GM21576 (cell line): ENCODE measurements around the gene TBC1D3E.
"Not testable (repeated sequence)": the region's sequence is repeated elsewhere in the genome, so short reads cannot be mapped to it uniquely, and the experiment has no call there.

Source experiments
- ATAC-seq: cut with Tn5 transposase; IDR thresholded peaks from one replicate; pipeline ENCODE4 v1.9.1; 2021; ENCODE audit warnings: mild to moderate bottlenecking, moderate library complexity; ENCODE audit not compliant: unreplicated experiment

Gene TBC1D3E

DNA sequence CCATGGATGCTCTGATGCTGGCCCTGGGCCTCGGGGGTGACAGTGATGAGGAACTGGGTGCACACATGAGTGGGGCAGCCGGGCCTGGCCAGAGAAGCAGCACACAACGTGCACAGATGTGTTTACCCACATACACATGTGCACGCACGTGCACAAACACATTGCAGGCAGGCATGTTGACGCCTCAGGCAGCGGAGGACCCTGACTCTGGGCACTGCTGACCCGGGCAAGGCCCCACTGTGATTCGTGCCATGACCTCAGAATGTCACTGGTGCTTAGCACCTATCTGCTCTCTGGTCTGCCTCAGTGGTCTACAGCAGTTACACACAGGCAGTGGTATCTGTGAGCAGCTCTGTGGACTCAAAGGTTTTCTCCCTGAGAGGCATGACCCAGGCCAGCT, at the start of gene TBC1D3E:
TBC1D3E (plus strand) TSS at position 301 of the 400 bp plus-strand sequence. CDS start 1,545 bp downstream, outside the sequence.
- ATAC-seq, result not testable (repeated sequence)

DNA sequence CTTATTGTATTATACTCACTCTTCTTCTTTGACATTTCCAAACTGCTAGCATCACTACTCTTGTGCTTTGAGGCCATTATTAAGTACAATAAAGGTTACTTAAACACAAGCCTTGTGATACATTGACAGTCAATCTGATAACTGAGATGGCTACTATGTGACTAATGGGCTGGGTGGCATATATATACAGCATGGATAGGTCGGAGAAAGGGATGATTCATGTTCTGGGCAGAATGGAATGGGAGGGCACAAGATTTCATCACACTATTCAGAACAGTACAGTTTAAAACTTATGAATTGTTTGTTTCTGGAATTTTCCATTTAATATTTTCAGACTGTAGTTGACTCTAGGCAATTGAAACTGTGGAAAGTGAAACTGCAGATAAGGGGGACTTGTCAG, 40.4 kb upstream of the TBC1D3E start:
- ATAC-seq, result not testable (repeated sequence)

DNA sequence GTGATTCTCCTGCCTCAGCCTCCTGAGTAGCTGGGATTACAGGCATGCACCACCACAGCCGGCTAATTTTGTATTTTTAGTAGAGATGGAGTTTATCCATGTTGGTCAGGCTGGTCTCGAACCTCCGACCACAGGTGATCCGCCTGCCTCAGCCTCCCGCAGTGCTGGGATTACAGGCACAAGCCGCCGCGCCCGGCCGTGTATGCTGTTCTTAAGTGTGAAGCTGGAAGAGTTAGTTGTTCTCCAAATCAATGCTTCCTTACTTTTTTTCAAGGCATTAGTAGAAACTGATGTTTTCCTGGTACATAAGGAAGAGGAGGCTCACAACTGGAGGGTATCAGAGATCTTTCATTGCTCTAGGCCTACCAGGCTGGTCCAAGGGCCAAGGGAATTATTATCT, 39.6 kb upstream of the TBC1D3E start:
- ATAC-seq, result not testable (repeated sequence)

DNA sequence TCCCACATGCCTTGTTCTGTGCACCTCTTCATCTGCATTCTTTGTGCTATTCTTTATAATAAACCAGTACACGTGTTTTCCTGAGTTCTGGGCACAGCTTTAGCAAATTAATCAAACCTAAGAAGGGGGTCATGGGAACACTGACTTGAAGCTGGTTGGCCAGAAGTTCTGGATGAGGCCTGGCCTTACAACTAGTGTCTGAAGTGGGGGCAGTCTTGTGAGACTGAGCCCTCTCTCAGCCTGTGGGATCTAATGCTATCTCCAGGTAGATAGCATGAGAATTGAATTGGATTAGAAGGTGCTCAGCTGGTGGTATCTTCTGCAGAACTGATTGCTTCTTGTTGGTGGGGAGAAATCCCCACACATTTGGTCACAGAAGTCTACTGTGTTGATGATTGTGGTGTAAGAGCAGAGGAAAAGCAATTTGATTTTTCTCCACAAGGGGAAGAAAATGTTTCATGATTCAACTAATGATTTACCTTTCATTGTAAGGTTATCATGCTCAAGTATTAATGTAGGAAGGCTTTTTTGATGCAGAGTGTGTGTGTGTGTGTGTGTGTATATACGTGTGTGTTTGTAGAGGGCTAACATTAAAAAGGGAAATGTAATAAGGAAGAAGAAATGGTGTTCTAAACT, 33.6 kb upstream of the TBC1D3E start:
- ATAC-seq, result not testable (repeated sequence)

DNA sequence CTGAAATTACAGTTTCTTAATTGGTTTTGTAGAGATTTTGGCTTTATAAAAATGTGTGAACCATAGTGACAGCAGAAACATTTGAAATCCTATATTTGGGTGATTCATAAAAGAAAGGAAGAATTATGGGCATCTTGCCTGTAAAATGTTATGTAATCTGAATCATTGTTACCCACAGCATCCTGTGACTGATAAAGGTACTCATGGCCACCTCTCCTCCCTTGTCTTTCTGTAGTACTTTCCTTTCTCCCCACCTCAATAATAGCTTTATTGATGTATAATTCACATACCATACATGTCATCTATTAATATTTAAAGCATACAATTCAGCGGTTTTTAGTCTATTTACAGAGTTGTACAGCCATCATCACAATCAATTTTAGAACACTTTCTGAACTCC, 28.5 kb upstream of the TBC1D3E start:
- not testable (repeated sequence) for ATAC-seq

DNA sequence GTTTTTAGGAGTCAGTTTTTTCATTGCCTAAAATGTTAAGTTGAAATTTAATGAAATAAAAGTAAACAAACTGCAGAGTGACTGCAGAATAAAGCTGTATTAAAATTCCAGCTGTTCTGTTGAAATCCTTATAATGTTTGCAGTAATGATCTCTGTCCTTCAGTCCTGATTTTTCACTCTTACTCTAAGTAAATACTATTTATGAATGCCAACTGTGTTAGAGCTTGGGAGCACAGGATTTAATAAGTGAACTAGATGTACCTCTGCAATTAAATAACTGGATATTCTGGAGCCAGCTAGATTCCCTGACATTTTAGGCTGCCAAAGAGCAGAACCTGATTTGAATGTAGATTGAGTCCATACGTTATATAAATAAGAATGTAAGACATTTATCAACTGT, 7.9 kb upstream of the TBC1D3E start:
- not testable (repeated sequence) for ATAC-seq

DNA sequence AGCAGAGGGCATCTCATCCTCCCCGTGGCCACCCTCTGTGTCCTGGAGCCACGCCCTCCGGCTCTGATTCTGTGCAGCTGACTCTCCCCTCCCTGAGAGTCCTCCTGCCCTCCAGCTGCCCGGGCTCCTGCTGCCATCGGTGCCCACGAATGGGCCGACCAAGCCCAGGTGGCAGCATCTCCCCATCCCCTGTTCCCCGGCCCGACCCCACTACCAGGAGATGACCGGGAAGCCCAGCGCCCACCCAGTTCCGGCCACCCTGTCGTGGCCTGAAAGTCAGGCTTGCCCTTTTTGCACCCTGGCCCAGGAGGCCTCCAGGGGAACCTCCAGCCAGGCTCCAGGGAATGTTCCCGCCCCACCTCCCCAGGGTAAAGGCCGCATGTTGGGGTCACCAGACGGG, 7.1 kb downstream of the TBC1D3E start:
- not testable (repeated sequence) for ATAC-seq
